Gastrocnemius medialis (tissue), 4 donors: ENCODE data around the gene PRRT1. TPM values are rescaled to one million over a fixed set of nuclear protein-coding genes. Genes with fewer than 3 reads are reported as not detected.

Source experiments
- ATAC-seq, 2 donors: fragments of 150-250 bp; one replicate each; pipeline ENCODE4 v1.9.1; 2016
- DNase-seq, 2 donors: peaks; one replicate each; pipeline ENCODE4 v3.0.0-alpha.2; 2019
- H3K27ac ChIP-seq, 4 donors: fragments of 200-600 bp; sonication (generic); 1 replicate in 1 of 4; 2 replicates in 3 of 4; pipeline ENCODE4 v1.5.1; 2016 to 2018; ENCODE audit warnings: mild to moderate bottlenecking in 2 of 4, moderate library complexity in 1 of 4
- H3K27me3 ChIP-seq, 3 donors: fragments of 200-600 bp; sonication (generic) in 2 of 3; 1 replicate in 1 of 3; 2 replicates in 2 of 3; pipeline versions ENCODE4 v1.5.1 to v1.6.0; 2016 to 2019; ENCODE audit warnings: mild to moderate bottlenecking in 1 of 3, moderate library complexity in 1 of 3
- H3K36me3 ChIP-seq, 2 donors: fragments of 200-600 bp; sonication (generic) in 1 of 2; one replicate each; pipeline ENCODE4 v1.5.1; 2017 to 2018
- H3K4me1 ChIP-seq, 2 donors: fragments of 200-600 bp; sonication (generic) in 1 of 2; one replicate each; pipeline ENCODE4 v1.5.1; 2016 to 2017; ENCODE audit warnings: mild to moderate bottlenecking in 2 of 2
- H3K4me3 ChIP-seq, 4 donors: fragments of 200-600 bp; sonication (generic) in 3 of 4; 1 replicate in 1 of 4; 2 replicates in 3 of 4; pipeline ENCODE4 v1.5.1; 2016 to 2019; ENCODE audit warnings: mild to moderate bottlenecking in 2 of 4
- H3K9me3 ChIP-seq, 3 donors: fragments of 200-600 bp; sonication (generic) in 2 of 3; 1 replicate in 1 of 3; 2 replicates in 2 of 3; pipeline ENCODE4 v1.5.1; 2016 to 2019
- POLR2A ChIP-seq, 2 donors: fragments of 450-650 bp; IDR thresholded peaks; one replicate each; pipeline ENCODE4 v1.6.1; 2017; ENCODE audit warnings: antibody characterized with exemption in 2 of 2, mild to moderate bottlenecking in 2 of 2, moderate library complexity in 2 of 2
- in situ Hi-C, 4 donors: fragments of 200-750 bp; cut with MboI; loops; one replicate each; pipeline versions ENCODE4 v1.15.0 to v1.8.0; 2017; ENCODE audit warnings: low sequenced_read_pairs in 4 of 4
- intact Hi-C: fragments of 100-400 bp; cut with DNase I; formaldehyde crosslinking; loops from one replicate; pipeline ENCODE4 v1.15.1; 2023; ENCODE audit warnings: low total_unique reads
- total RNA-seq, 4 donors: library from RNA; depleted of rRNA; stranded (reverse); fragments of >200 nt; gene quantifications; one replicate each; pipeline versions ENCODE4 v1.1.0 to v1.2.3, GENCODE V29; 2016
- TF ChIP-seq, protein P1 (sequence below), 5 experiments: fragments of 450-650 bp in 3 of 5; fragments of 200-600 bp in 2 of 5; sonication (generic) in 2 of 5; IDR thresholded peaks in 4 of 5; conservative IDR thresholded peaks in 1 of 5; 1 replicate in 4 of 5; 2 replicates in 1 of 5; pipeline ENCODE4 v1.5.1; 2016 to 2019; ENCODE audit warnings: antibody characterized with exemption in 5 of 5, mild to moderate bottlenecking in 3 of 5, moderate library complexity in 3 of 5

The PRRT1 gene
- total RNA-seq, 4 donors from 2014 or later = 0.49 TPM; not detected in 3

- Histone ChIP-seq H3K4me1 (peaks cover 36 to 46% of the 10 kb centered on the region in 2 donors), H3K27me3 (no peaks in the 10 kb centered on the region), H3K27ac (peak overlapping the region; percentile 92 to 99 (median 96)), H3K4me3 (peak overlapping the region; percentile 81 to 99 (median 96)), H3K9me3 (no peaks in the 10 kb centered on the region), H3K36me3 (peaks cover 0 to 19% of the 10 kb centered on the region in 2 donors)
- intact Hi-C loops = loop anchor here (1.0 to 10.0 kb wide), 9 partner anchors 18 to 1138 kb away; partner anchors contain the start of genes B3GALT4, BRD2, CSNK2B and DXO
- DNase-seq (no peak), ATAC-seq (peak; percentile 6 to 12)
- in situ Hi-C loops = loop anchor here in 3 of 4 donors (25.0 kb wide), 6 partner anchors 215 to 1565 kb away; partner anchors contain the start of genes BRD2 (in 3 of the 3), HLA-DMA (in 3 of the 3), APOM (in 2 of the 3) and BAG6 (in 2 of the 3)
- TF ChIP-seq, protein P1, sequence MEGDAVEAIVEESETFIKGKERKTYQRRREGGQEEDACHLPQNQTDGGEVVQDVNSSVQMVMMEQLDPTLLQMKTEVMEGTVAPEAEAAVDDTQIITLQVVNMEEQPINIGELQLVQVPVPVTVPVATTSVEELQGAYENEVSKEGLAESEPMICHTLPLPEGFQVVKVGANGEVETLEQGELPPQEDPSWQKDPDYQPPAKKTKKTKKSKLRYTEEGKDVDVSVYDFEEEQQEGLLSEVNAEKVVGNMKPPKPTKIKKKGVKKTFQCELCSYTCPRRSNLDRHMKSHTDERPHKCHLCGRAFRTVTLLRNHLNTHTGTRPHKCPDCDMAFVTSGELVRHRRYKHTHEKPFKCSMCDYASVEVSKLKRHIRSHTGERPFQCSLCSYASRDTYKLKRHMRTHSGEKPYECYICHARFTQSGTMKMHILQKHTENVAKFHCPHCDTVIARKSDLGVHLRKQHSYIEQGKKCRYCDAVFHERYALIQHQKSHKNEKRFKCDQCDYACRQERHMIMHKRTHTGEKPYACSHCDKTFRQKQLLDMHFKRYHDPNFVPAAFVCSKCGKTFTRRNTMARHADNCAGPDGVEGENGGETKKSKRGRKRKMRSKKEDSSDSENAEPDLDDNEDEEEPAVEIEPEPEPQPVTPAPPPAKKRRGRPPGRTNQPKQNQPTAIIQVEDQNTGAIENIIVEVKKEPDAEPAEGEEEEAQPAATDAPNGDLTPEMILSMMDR (IDR thresholded peaks at IDR 0.05 in 4 of 5, conservative IDR thresholded peaks at IDR 0.05 in 1 of 5) = no peak
- peak; percentile 19 to 48 for TF ChIP-seq POLR2A (IDR thresholded peaks at IDR 0.05)
These were observed 25.5 kb upstream of the PRRT1 start for GRCh38 chr6:32177183-32177787.

DNA sequence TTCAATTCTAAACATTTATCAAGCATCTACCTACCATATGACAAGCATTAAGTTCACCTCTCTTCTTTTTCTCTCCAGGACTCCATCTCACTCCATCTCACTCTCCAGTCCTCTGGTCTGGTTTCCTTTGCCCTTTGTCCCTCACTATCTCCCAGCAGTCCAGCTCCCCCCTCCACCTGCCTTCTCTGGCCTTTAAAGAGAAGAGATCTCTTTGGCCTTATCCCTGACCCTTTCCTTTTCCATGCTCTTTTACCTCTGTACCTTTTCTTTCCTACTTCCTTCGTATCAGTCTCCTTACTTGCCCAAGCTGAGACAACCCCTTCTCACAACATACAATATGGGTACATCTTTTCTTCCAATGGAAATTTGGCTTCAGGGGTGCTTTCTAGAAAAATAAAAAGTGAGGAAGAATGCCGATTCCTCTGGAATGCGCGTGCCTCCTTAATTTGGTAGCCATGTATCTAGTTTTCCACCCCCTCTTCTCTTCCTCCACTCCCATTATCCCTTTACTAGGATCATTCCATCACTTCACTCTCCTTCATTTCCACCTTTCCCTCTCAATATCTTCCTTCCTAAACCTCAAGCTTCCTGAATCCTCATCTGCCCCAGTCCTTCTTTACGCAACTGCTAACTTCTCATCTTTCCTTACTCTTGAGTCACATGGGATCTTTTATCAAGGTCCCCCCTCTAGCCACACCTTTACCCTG is 24.9 kb upstream of the PRRT1 start:
- H3K36me3 ChIP-seq = peaks cover 0 to 19% of the 10 kb centered on the region in 2 donors
- intact Hi-C loops = loop anchor here (1.0 to 10.0 kb wide), 10 partner anchors 19 to 1138 kb away; partner anchors contain the start of genes B3GALT4, BRD2, CSNK2B and DXO
- H3K4me1 ChIP-seq = peaks cover 35 to 40% of the 10 kb centered on the region in 2 donors
- H3K9me3 ChIP-seq = no peaks in the 10 kb centered on the region
- no peaks in the 10 kb centered on the region for H3K27me3 ChIP-seq
- peak in 1 of 2 donors; percentile 9 for ATAC-seq
- DNase-seq = no peak
- in situ Hi-C loops = loop anchor here in 3 of 4 donors (25.0 kb wide), 6 partner anchors 214 to 1564 kb away; partner anchors contain the start of genes BRD2 (in 3 of the 3), HLA-DMA (in 3 of the 3), APOM (in 2 of the 3) and BAG6 (in 2 of the 3)
- H3K27ac ChIP-seq = peak overlapping the region; percentile 92 to 99 (median 96)
- peak overlapping the region; percentile 81 to 99 (median 96) for H3K4me3 ChIP-seq
- no peak for TF ChIP-seq POLR2A (IDR thresholded peaks at IDR 0.05)
- TF ChIP-seq, protein P1 (IDR thresholded peaks at IDR 0.05 in 4 of 5, conservative IDR thresholded peaks at IDR 0.05 in 1 of 5) = no peak

GRCh38 chr6:32175711-32176475 is 24.2 kb upstream of the PRRT1 start, which contains the start of gene AGPAT1:
Gene AGPAT1, minus strand, starts transcription at chr6:32176084. Its CDS starts 4,588 bp downstream, at chr6:32171496.
- H3K27me3 ChIP-seq = no peaks in the 10 kb centered on the region
- intact Hi-C loops (loop anchor here (1.0 to 10.0 kb wide), 8 partner anchors 46 to 1139 kb away; partner anchors contain the start of genes B3GALT4, BRD2, CSNK2B and DXO), in situ Hi-C loops (loop anchor here in 3 of 4 donors (25.0 kb wide), 6 partner anchors 214 to 1564 kb away; partner anchors contain the start of genes BRD2 (in 3 of the 3), HLA-DMA (in 3 of the 3), APOM (in 2 of the 3) and BAG6 (in 2 of the 3))
- no peaks in the 10 kb centered on the region for H3K9me3 ChIP-seq
- TF ChIP-seq, protein P1 (IDR thresholded peaks at IDR 0.05 in 4 of 5, conservative IDR thresholded peaks at IDR 0.05 in 1 of 5) = no peak
- peak; percentile 69 to 83 for TF ChIP-seq POLR2A (IDR thresholded peaks at IDR 0.05)
- H3K4me3 ChIP-seq = peak within 1 kb of the TSS; percentile 81 to 99 (median 96)
- DNase-seq (peak; percentile 96 to 98), ATAC-seq (peak; percentile 56 to 63)
- H3K4me1 ChIP-seq = peaks cover 35 to 40% of the 10 kb centered on the region in 2 donors
- peak within 1 kb of the TSS; percentile 92 to 99 (median 96) for H3K27ac ChIP-seq
- peaks cover 0 to 13% of the 10 kb centered on the region in 2 donors for H3K36me3 ChIP-seq

- peak overlapping the region; percentile 81 to 99 (median 96) for H3K4me3 ChIP-seq
- ATAC-seq = no peak
- H3K36me3 ChIP-seq = peaks cover 0 to 10% of the 10 kb centered on the region in 2 donors
- intact Hi-C loops (loop anchor here (5.0 to 10.0 kb wide), 6 partner anchors 201 to 1139 kb away; partner anchors contain the start of genes B3GALT4, BRD2, CSNK2B and DXO), in situ Hi-C loops (loop anchor here in 3 of 4 donors (25.0 kb wide), 6 partner anchors 213 to 1563 kb away; partner anchors contain the start of genes BRD2 (in 3 of the 3), HLA-DMA (in 3 of the 3), APOM (in 2 of the 3) and BAG6 (in 2 of the 3))
- no peaks in the 10 kb centered on the region for H3K27me3 ChIP-seq
- H3K27ac ChIP-seq = peak overlapping the region; percentile 92 to 99 (median 96)
- H3K9me3 ChIP-seq = no peaks in the 10 kb centered on the region
- no peak for TF ChIP-seq POLR2A (IDR thresholded peaks at IDR 0.05)
- TF ChIP-seq, protein P1 (IDR thresholded peaks at IDR 0.05 in 4 of 5, conservative IDR thresholded peaks at IDR 0.05 in 1 of 5) = no peak
- DNase-seq = no peak
- H3K4me1 ChIP-seq = peaks cover 35 to 37% of the 10 kb centered on the region in 2 donors
These were observed 23.6 kb upstream of the PRRT1 start for GRCh38 chr6:32175322-32175710.
